ENCODE results near the gene STOX2. TPM values are rescaled to one million over a fixed set of nuclear protein-coding genes. Genes with fewer than 3 reads are reported as not detected.

Gene STOX2
- polyA plus RNA-seq, 1 donor from 2014 or later, result 26.1 TPM

DNA sequence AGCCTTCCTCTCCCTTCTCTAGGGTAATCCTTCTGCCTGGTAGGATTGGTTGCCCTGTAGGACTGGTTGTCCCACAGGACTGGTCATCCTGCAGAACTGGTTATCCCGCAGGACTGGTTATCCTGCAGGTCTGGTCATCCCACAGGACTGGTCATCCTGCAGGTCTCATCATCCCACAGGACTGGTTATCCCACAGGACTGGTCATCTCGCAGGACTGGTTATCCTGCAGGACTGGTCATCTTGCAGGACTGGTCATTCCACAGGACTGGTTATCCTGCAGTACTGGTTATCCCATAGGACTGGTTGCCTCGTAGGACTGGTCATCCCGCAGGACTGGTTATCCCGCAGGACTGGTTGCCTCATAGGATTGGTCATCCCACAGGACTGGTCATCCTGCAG lies 48.1 kb upstream of the STOX2 start:
- Histone ChIP-seq H3K9me2 (ENCODE audit: insufficient read depth, low read length) (no peaks in the 10 kb centered on the region), H3K36me3 (ENCODE audit: insufficient read depth, low read length) (no peaks in the 10 kb centered on the region), H3F3A (ENCODE audit: insufficient read depth, low read length, poor library complexity, severe bottlenecking) (no peaks in the 10 kb centered on the region), H3K9ac (ENCODE audit: low read length) (no peak overlapping the region), H3K27ac (ENCODE audit: low read length) (no peak overlapping the region), H3K79me2 (replicated peaks; ENCODE audit: insufficient read depth, low read length) (no peaks in the 10 kb centered on the region), H4K20me1 (ENCODE audit: insufficient read depth) (no peaks in the 10 kb centered on the region), H3K27me3 (ENCODE audit: insufficient read depth, low read depth, low read length) (no peaks in the 10 kb centered on the region), H2AFZ (ENCODE audit: low read depth, low read length) (no peak overlapping the region), H3K9me3 (ENCODE audit: low read length) (peaks cover 6% of the 10 kb centered on the region), H3K4me3 (ENCODE audit: low read length) (no peak overlapping the region), H3K4me2 (ENCODE audit: low read length) (no peak overlapping the region)
- TF ChIP-seq POLR2AphosphoS5 (IDR thresholded peaks at IDR 0.05) (no peak), MXI1 (conservative IDR thresholded peaks at IDR 0.05; ENCODE audit: poor library complexity, severe bottlenecking) (no peak), RAD21 (conservative IDR thresholded peaks at IDR 0.05) (no peak), TAF1 (IDR thresholded peaks at IDR 0.05; ENCODE audit: low read depth) (no peak)
- TF ChIP-seq, protein P1, sequence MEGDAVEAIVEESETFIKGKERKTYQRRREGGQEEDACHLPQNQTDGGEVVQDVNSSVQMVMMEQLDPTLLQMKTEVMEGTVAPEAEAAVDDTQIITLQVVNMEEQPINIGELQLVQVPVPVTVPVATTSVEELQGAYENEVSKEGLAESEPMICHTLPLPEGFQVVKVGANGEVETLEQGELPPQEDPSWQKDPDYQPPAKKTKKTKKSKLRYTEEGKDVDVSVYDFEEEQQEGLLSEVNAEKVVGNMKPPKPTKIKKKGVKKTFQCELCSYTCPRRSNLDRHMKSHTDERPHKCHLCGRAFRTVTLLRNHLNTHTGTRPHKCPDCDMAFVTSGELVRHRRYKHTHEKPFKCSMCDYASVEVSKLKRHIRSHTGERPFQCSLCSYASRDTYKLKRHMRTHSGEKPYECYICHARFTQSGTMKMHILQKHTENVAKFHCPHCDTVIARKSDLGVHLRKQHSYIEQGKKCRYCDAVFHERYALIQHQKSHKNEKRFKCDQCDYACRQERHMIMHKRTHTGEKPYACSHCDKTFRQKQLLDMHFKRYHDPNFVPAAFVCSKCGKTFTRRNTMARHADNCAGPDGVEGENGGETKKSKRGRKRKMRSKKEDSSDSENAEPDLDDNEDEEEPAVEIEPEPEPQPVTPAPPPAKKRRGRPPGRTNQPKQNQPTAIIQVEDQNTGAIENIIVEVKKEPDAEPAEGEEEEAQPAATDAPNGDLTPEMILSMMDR (IDR thresholded peaks at IDR 0.05; ENCODE audit: poor library complexity, severe bottlenecking), result no peak

DNA sequence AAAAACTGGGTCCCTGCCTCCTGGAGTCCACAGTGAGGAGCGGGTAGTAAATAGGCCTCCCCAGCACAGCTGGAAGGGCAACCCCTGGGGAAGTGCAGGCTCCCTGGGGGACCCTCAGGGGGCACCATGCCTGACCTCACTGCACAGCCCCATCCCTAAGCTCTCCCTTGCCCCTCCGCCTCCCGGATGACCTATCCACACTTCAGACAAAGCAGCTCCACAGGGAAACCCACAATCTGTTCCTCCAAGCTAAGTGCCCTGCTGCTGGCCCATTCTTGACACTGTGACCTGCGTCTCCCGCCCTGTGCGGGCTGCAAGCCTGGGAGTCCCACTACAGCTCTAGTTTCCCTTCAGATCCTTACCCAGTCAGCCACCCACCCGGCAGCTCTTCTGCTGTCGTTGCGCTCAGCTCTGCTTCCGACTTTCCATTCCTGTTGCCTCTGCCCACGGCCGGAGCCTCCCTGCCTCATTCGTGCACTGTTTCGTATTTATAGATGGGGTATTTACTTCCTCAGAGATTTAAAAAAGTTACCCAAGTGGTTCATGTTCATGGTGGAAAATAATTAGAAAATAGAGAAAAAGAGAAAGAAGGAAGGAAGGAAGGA lies 47.0 kb upstream of the STOX2 start:
- Histone ChIP-seq H3K9me2 (ENCODE audit: insufficient read depth, low read length) (no peaks in the 10 kb centered on the region), H3K27ac (ENCODE audit: low read length) (no peak overlapping the region), H3K9me3 (ENCODE audit: low read length) (peaks cover 6% of the 10 kb centered on the region), H3K36me3 (ENCODE audit: insufficient read depth, low read length) (no peaks in the 10 kb centered on the region), H4K20me1 (ENCODE audit: insufficient read depth) (no peaks in the 10 kb centered on the region), H2AFZ (ENCODE audit: low read depth, low read length) (no peak overlapping the region), H3K27me3 (ENCODE audit: insufficient read depth, low read depth, low read length) (no peaks in the 10 kb centered on the region), H3K4me3 (ENCODE audit: low read length) (no peak overlapping the region), H3K4me2 (ENCODE audit: low read length) (no peak overlapping the region), H3K9ac (ENCODE audit: low read length) (no peak overlapping the region), H3F3A (ENCODE audit: insufficient read depth, low read length, poor library complexity, severe bottlenecking) (no peaks in the 10 kb centered on the region), H3K79me2 (replicated peaks; ENCODE audit: insufficient read depth, low read length) (no peaks in the 10 kb centered on the region)
- TF ChIP-seq MXI1 (conservative IDR thresholded peaks at IDR 0.05; ENCODE audit: poor library complexity, severe bottlenecking), result no peak
- no peak for TF ChIP-seq EZH2 (IDR thresholded peaks at IDR 0.05; ENCODE audit: borderline replicate concordance, insufficient read depth, low read length, poor library complexity, severe bottlenecking)
- TF ChIP-seq RAD21 (conservative IDR thresholded peaks at IDR 0.05), result no peak

DNA sequence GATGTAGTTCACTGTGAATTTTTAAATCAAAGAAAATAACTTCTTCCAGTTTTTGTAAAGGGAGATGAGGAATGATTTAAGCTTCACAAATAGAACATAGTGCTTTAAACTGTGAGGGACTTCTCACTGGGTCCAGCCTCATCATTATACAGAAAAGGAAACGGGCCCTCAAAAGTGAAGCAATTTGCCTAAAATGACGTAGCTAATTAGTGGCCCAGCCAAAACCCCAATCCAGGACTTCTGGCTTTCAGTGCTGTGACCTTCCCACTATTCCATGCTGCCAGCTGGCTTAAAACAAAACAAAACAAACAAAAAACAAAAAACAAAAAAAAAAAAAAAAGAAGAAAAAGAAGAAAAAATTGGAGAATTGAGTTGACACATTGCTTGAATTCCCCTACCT lies 45.0 kb upstream of the STOX2 start:
- H2AFZ ChIP-seq (ENCODE audit: low read depth, low read length), result no peak overlapping the region
- H3F3A ChIP-seq (ENCODE audit: insufficient read depth, low read length, poor library complexity, severe bottlenecking), result no peaks in the 10 kb centered on the region
- H3K9ac ChIP-seq (ENCODE audit: low read length), result no peak overlapping the region
- H3K79me2 ChIP-seq (replicated peaks; ENCODE audit: insufficient read depth, low read length), result no peaks in the 10 kb centered on the region
- no peak overlapping the region for H3K4me3 ChIP-seq (ENCODE audit: low read length)
- H3K4me2 ChIP-seq (ENCODE audit: low read length), result no peak overlapping the region
- no peak overlapping the region for H3K27ac ChIP-seq (ENCODE audit: low read length)
- no peaks in the 10 kb centered on the region for H3K9me2 ChIP-seq (ENCODE audit: insufficient read depth, low read length)
- no peaks in the 10 kb centered on the region for H3K27me3 ChIP-seq (ENCODE audit: insufficient read depth, low read depth, low read length)
- H4K20me1 ChIP-seq (ENCODE audit: insufficient read depth), result no peaks in the 10 kb centered on the region
- no peak for TF ChIP-seq SMC3 (conservative IDR thresholded peaks at IDR 0.05; ENCODE audit: poor library complexity)
- TF ChIP-seq, protein P2, sequence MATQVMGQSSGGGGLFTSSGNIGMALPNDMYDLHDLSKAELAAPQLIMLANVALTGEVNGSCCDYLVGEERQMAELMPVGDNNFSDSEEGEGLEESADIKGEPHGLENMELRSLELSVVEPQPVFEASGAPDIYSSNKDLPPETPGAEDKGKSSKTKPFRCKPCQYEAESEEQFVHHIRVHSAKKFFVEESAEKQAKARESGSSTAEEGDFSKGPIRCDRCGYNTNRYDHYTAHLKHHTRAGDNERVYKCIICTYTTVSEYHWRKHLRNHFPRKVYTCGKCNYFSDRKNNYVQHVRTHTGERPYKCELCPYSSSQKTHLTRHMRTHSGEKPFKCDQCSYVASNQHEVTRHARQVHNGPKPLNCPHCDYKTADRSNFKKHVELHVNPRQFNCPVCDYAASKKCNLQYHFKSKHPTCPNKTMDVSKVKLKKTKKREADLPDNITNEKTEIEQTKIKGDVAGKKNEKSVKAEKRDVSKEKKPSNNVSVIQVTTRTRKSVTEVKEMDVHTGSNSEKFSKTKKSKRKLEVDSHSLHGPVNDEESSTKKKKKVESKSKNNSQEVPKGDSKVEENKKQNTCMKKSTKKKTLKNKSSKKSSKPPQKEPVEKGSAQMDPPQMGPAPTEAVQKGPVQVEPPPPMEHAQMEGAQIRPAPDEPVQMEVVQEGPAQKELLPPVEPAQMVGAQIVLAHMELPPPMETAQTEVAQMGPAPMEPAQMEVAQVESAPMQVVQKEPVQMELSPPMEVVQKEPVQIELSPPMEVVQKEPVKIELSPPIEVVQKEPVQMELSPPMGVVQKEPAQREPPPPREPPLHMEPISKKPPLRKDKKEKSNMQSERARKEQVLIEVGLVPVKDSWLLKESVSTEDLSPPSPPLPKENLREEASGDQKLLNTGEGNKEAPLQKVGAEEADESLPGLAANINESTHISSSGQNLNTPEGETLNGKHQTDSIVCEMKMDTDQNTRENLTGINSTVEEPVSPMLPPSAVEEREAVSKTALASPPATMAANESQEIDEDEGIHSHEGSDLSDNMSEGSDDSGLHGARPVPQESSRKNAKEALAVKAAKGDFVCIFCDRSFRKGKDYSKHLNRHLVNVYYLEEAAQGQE (IDR thresholded peaks at IDR 0.05; ENCODE audit: borderline replicate concordance), result no peak
- no peak for TF ChIP-seq MXI1 (conservative IDR thresholded peaks at IDR 0.05; ENCODE audit: poor library complexity, severe bottlenecking)
- TF ChIP-seq, protein P1 (IDR thresholded peaks at IDR 0.05; ENCODE audit: poor library complexity, severe bottlenecking), result no peak
- TF ChIP-seq POLR2AphosphoS5 (IDR thresholded peaks at IDR 0.05), result no peak
- no peak for TF ChIP-seq TAF1 (IDR thresholded peaks at IDR 0.05; ENCODE audit: low read depth)
- no peak for TF ChIP-seq EP300 (conservative IDR thresholded peaks at IDR 0.05; ENCODE audit: poor library complexity, severe bottlenecking)
- TF ChIP-seq EZH2 (IDR thresholded peaks at IDR 0.05; ENCODE audit: borderline replicate concordance, insufficient read depth, low read length, poor library complexity, severe bottlenecking), result no peak
- TF ChIP-seq RAD21 (conservative IDR thresholded peaks at IDR 0.05), result no peak
- H3K36me3 ChIP-seq (ENCODE audit: insufficient read depth, low read length), result no peaks in the 10 kb centered on the region
- H3K9me3 ChIP-seq (ENCODE audit: low read length), result peaks cover 6% of the 10 kb centered on the region

All from neural cell (in vitro differentiated cells).